GM12878 (cell line): Measurements from ENCODE around the gene GRIK5.

Experiments used
- BRCA1 ChIP-seq: IDR thresholded peaks from 2 replicates; pipeline ENCODE4 v1.6.1; 2011; ENCODE audit warnings: low read depth, low read length, improper control_type of control experiment
- CBFB ChIP-seq: IDR thresholded peaks from 2 replicates; pipeline ENCODE4 v1.6.1; 2016; ENCODE audit warnings: antibody characterized with exemption, low read depth
- EED ChIP-seq: sonication (generic); IDR thresholded peaks from 2 replicates; pipeline ENCODE4 v1.6.1; 2016; ENCODE audit warnings: antibody characterized with exemption, low read depth
- EGR1 ChIP-seq, 2 experiments: IDR thresholded peaks; 1 replicate in 1 of 2; 2 replicates in 1 of 2; pipeline ENCODE4 v1.6.1; 2011 to 2012; ENCODE audit warnings: low read depth in 2 of 2, low read length in 2 of 2, borderline replicate concordance in 1 of 2, mild to moderate bottlenecking in 1 of 2, moderate library complexity in 1 of 2
- EP300 ChIP-seq, 2 experiments: fragments of 150-350 bp in 1 of 2; IDR thresholded peaks; 2 replicates each; pipeline ENCODE4 v1.6.1; 2011 to 2012; ENCODE audit warnings: low read depth in 2 of 2, low read length in 2 of 2, borderline replicate concordance in 1 of 2, improper control_type of control experiment in 1 of 2, inconsistent platforms in 1 of 2; ENCODE audit not compliant: control insufficient read depth in 1 of 2
- MYC ChIP-seq: IDR thresholded peaks from 2 replicates; pipeline ENCODE4 v1.6.1; 2011; ENCODE audit warnings: mild to moderate bottlenecking, low read length, moderate library complexity, inconsistent platforms; ENCODE audit not compliant: insufficient read depth, insufficient replicate concordance, insufficient read length, severe bottlenecking
- POLR2A ChIP-seq: IDR thresholded peaks from 2 replicates; pipeline ENCODE4 v1.6.1; 2011; ENCODE audit warnings: low read depth, mild to moderate bottlenecking, low read length
- POLR2AphosphoS5 ChIP-seq: IDR thresholded peaks from 2 replicates; pipeline ENCODE4 v1.6.1; 2011; ENCODE audit warnings: mild to moderate bottlenecking, low read length, inconsistent platforms
- POU2F2 ChIP-seq: IDR thresholded peaks from 3 replicates; pipeline ENCODE4 v1.6.1; 2011; ENCODE audit warnings: low read depth, mild to moderate bottlenecking, low read length, borderline replicate concordance
- RAD21 ChIP-seq: IDR thresholded peaks from 2 replicates; pipeline ENCODE4 v1.6.1; 2011; ENCODE audit warnings: mild to moderate bottlenecking, low read depth, low read length, moderate library complexity; ENCODE audit not compliant: insufficient read depth
- RAD51 ChIP-seq: fragments of 450-650 bp; IDR thresholded peaks from 2 replicates; pipeline ENCODE4 v1.6.1; 2016; ENCODE audit warnings: moderate library complexity, mild to moderate bottlenecking, inconsistent platforms
- YY1 ChIP-seq: IDR thresholded peaks from 2 replicates; pipeline ENCODE4 v1.6.1; 2011; ENCODE audit warnings: low read depth, mild to moderate bottlenecking, low read length
- ZNF274 ChIP-seq: IDR thresholded peaks from one replicate; pipeline ENCODE4 v1.8.0; 2011; ENCODE audit not compliant: insufficient read length, insufficient read depth
- TF ChIP-seq, protein P1 (sequence below), 3 experiments: IDR thresholded peaks in 2 of 3; conservative IDR thresholded peaks in 1 of 3; 2 replicates each; pipeline ENCODE4 v1.5.1; 2011; ENCODE audit warnings: low read depth in 3 of 3, low read length in 3 of 3, mild to moderate bottlenecking in 3 of 3, control low read depth in 2 of 3, moderate library complexity in 2 of 3, inconsistent platforms in 1 of 3, mixed read lengths in 1 of 3; ENCODE audit not compliant: control insufficient read depth in 2 of 3, insufficient read depth in 1 of 3; ENCODE audit errors: extremely low read depth in 1 of 3

- TF ChIP-seq EP300 (IDR thresholded peaks at IDR 0.05; ENCODE audit: borderline replicate concordance in 1 of 2, control insufficient read depth in 1 of 2, low read depth in 2 of 2, low read length in 2 of 2) (no peak), RAD21 (no peak), POLR2AphosphoS5 (no peak), POU2F2 (no peak), CBFB (no peak), EGR1 (IDR thresholded peaks at IDR 0.05; ENCODE audit: borderline replicate concordance in 1 of 2, low read depth in 2 of 2, low read length in 2 of 2) (no peak), RAD51 (no peak), EED (no peak), POLR2A (no peak), YY1 (no peak), MYC (no peak), BRCA1 (no peak), ZNF274 (no peak)
- TF ChIP-seq, protein P1, sequence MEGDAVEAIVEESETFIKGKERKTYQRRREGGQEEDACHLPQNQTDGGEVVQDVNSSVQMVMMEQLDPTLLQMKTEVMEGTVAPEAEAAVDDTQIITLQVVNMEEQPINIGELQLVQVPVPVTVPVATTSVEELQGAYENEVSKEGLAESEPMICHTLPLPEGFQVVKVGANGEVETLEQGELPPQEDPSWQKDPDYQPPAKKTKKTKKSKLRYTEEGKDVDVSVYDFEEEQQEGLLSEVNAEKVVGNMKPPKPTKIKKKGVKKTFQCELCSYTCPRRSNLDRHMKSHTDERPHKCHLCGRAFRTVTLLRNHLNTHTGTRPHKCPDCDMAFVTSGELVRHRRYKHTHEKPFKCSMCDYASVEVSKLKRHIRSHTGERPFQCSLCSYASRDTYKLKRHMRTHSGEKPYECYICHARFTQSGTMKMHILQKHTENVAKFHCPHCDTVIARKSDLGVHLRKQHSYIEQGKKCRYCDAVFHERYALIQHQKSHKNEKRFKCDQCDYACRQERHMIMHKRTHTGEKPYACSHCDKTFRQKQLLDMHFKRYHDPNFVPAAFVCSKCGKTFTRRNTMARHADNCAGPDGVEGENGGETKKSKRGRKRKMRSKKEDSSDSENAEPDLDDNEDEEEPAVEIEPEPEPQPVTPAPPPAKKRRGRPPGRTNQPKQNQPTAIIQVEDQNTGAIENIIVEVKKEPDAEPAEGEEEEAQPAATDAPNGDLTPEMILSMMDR (IDR thresholded peaks at IDR 0.05 in 2 of 3, conservative IDR thresholded peaks at IDR 0.05 in 1 of 3; ENCODE audit: control insufficient read depth in 2 of 3, extremely low read depth in 1 of 3, insufficient read depth in 1 of 3, low read depth in 3 of 3, low read length in 3 of 3), result no peak
Observed at GRCh38 chr19:42023943-42024260, 46.1 kb downstream of the GRIK5 start.
